Right lobe of liver (tissue), 6 donors: ENCODE measurements around the gene DDI2. TPM values are rescaled to one million over a fixed set of nuclear protein-coding genes. Genes with fewer than 3 reads are reported as not detected.

Experiments used
- ATAC-seq, 4 donors: fragments of 200-7000 bp; cut with Tn5 transposase; one replicate each; pipeline ENCODE4 v1.9.1; 2020; ENCODE audit warnings: mild to moderate bottlenecking in 4 of 4, moderate library complexity in 4 of 4
- DNase-seq, 3 donors: peaks; one replicate each; pipeline ENCODE4 v3.0.0-alpha.2; 2020
- H3K27ac ChIP-seq, 3 donors: fragments of 200-600 bp; one replicate each; pipeline ENCODE4 v1.8.0; 2022
- H3K27me3 ChIP-seq, 2 donors: fragments of 200-600 bp; one replicate each; pipeline ENCODE4 v1.8.0; 2022
- H3K36me3 ChIP-seq, 4 donors: fragments of 200-600 bp; sonication (generic) in 1 of 4; one replicate each; pipeline versions ENCODE4 v1.5.1 to v1.8.0; 2017 to 2022; ENCODE audit warnings: control low read depth in 1 of 4
- H3K4me1 ChIP-seq, 4 donors: fragments of 200-600 bp; sonication (generic) in 1 of 4; one replicate each; pipeline versions ENCODE4 v1.5.1 to v1.8.0; 2017 to 2022; ENCODE audit warnings: control low read depth in 1 of 4
- H3K4me3 ChIP-seq, 3 donors: fragments of 200-600 bp; one replicate each; pipeline ENCODE4 v1.8.0; 2022
- H3K9me3 ChIP-seq, 4 donors: fragments of 200-600 bp; sonication (generic) in 1 of 4; one replicate each; pipeline versions ENCODE4 v1.5.1 to v1.8.0; 2017 to 2022; ENCODE audit warnings: control low read depth in 1 of 4
- CTCF ChIP-seq, 4 donors: fragments of 200-600 bp in 3 of 4; fragments of 450-650 bp in 1 of 4; IDR thresholded peaks; one replicate each; pipeline versions ENCODE4 v1.5.1 to v1.8.0; 2016 to 2022; ENCODE audit warnings: antibody characterized with exemption in 4 of 4, mild to moderate bottlenecking in 2 of 4
- POLR2A ChIP-seq: fragments of 450-650 bp; IDR thresholded peaks from one replicate; pipeline ENCODE4 v1.6.1; 2017; ENCODE audit warnings: antibody characterized with exemption, mild to moderate bottlenecking
- WGBS: methylation state at CpG from one replicate; pipeline ENCODE4 v1.1.6; 2018; ENCODE audit warnings: low coverage, low lambda C conversion rate; ENCODE audit not compliant: insufficient coverage; ENCODE audit errors: missing lambda C conversion rate; 5-methylcytosine and 5-hydroxymethylcytosine counted together
- intact Hi-C, 2 donors: fragments of 100-400 bp; cut with DNase I; formaldehyde crosslinking; loops; one replicate each; pipeline versions ENCODE4 v1.11.2 to v1.14.1; 2022
- total RNA-seq, 6 experiments: library from RNA; depleted of rRNA in 2 of 6; stranded (reverse); fragments of >200 nt in 2 of 6; fragmentation: NEBNext Ultra II Directional in 3 of 6; extraction: Animal tissue kit (Norgen Biotek cat#: 25700) in 3 of 6; gene quantifications; one replicate each; pipeline versions ENCODE4 v1.1.0 to v1.2.4, GENCODE V29; 2016 to 2023
- donor health status: DM: no; HTN: yes; CAD: no.
- donor health status: DM: no; HTN: no; CAD: no.
- donor health status: DM: no; HTN: no; CAD: no.
- donor health status: DM: no; HTN: yes; CAD: no.
- donor health status: DM: no; HTN: yes; CAD: no.

DDI2 gene
- total RNA-seq, 6 experiments from 2014 or later, result 24.9 to 70.0 (median 42.9) TPM

GRCh38 chr1:15578921-15579682, 38.2 kb upstream of the DDI2 start:
- Histone ChIP-seq H3K27ac (peak overlapping the region in 2 of 3 donors; percentile 26 to 56), H3K4me1 (peaks cover 0 to 42% (median 14%) of the 10 kb centered on the region in 4 donors), H3K4me3 (no peak overlapping the region), H3K9me3 (no peaks in the 10 kb centered on the region), H3K36me3 (no peaks in the 10 kb centered on the region), H3K27me3 (no peaks in the 10 kb centered on the region)
- TF ChIP-seq POLR2A (no peak), CTCF (IDR thresholded peaks at IDR 0.05) (no peak)
- 44% methylated on average over 5 of the region's 16 CpGs for WGBS
- intact Hi-C loops, result no loop called here
- DNase-seq (no peak), ATAC-seq (peak in 1 of 4 donors; percentile 4)

- TF ChIP-seq CTCF (IDR thresholded peaks at IDR 0.05) (no peak), POLR2A (no peak)
- intact Hi-C loops, result no loop called here
- DNase-seq (no peak), ATAC-seq (peak in 2 of 4 donors; percentile 16 to 60)
- Histone ChIP-seq H3K4me1 (peaks cover 0 to 36% (median 12%) of the 10 kb centered on the region in 4 donors), H3K9me3 (no peaks in the 10 kb centered on the region), H3K36me3 (no peaks in the 10 kb centered on the region), H3K27ac (peak overlapping the region in 2 of 3 donors; percentile 26 to 56), H3K27me3 (no peaks in the 10 kb centered on the region), H3K4me3 (no peak overlapping the region)
Observed at GRCh38 chr1:15579683-15580047, 37.6 kb upstream of the DDI2 start.

- peaks cover 0 to 32% (median 8%) of the 10 kb centered on the region in 4 donors for H3K4me1 ChIP-seq
- TF ChIP-seq CTCF (IDR thresholded peaks at IDR 0.05) (no peak), POLR2A (no peak)
- no peaks in the 10 kb centered on the region for H3K36me3 ChIP-seq
- H3K27me3 ChIP-seq, result no peaks in the 10 kb centered on the region
- peak overlapping the region in 2 of 3 donors; percentile 69 to 79 for H3K4me3 ChIP-seq
- peak overlapping the region in 1 of 3 donors; percentile 78 for H3K27ac ChIP-seq
- DNase-seq, result peak in 1 of 3 donors; percentile 60
- H3K9me3 ChIP-seq, result no peaks in the 10 kb centered on the region
- 31% methylated on average over 12 of the region's 18 CpGs for WGBS
- intact Hi-C loops, result no loop called here
- ATAC-seq, result peak; percentile 23 to 42 (median 28)
Observed at GRCh38 chr1:15583016-15583706, 34.1 kb upstream of the DDI2 start.

- peak in 3 of 4 donors; percentile 9 to 21 (median 13) for TF ChIP-seq CTCF (IDR thresholded peaks at IDR 0.05)
- peak; percentile 78 for TF ChIP-seq POLR2A
- Histone ChIP-seq H3K27me3 (no peaks in the 10 kb centered on the region), H3K36me3 (no peaks in the 10 kb centered on the region), H3K27ac (peak within 1 kb of the TSS; percentile 47 to 78 (median 75)), H3K4me3 (peak within 1 kb of the TSS; percentile 57 to 79 (median 69)), H3K4me1 (peaks cover 0 to 25% (median 6%) of the 10 kb centered on the region in 4 donors), H3K9me3 (no peaks in the 10 kb centered on the region)
- 4% methylated on average over 3 of the region's 68 CpGs for WGBS
- peak; percentile 89 to 96 (median 91) for ATAC-seq
- intact Hi-C loops, result no loop called here
- peak; percentile 76 to 89 (median 85) for DNase-seq
Observed at GRCh38 chr1:15584489-15585363, 32.5 kb upstream of the DDI2 start, which contains the start of gene AGMAT. AGMAT (minus strand) TSS chr1:15585051; CDS start chr1:15584967, 84 bp downstream.
